Measurements from ENCODE around the gene HS3ST2.

Gene HS3ST2

GRCh38 chr16:22946433-22946832, 132.5 kb downstream of the HS3ST2 start:
- Histone ChIP-seq H3K4ac (ENCODE audit: low read length) (no peak overlapping the region), H4K8ac (ENCODE audit: low read depth, low read length) (no peak overlapping the region), H3K4me3 (ENCODE audit: low read length in 2 of 2) (no peak overlapping the region), H3K18ac (ENCODE audit: low read length) (no peak overlapping the region), H3K27me3 (ENCODE audit: control insufficient read depth in 3 of 3, insufficient read depth in 3 of 3, low read depth in 1 of 3, low read length in 3 of 3) (no peaks in the 10 kb centered on the region), H3K14ac (ENCODE audit: low read length) (no peak overlapping the region), H4K91ac (ENCODE audit: low read depth, low read length, poor library complexity) (no peak overlapping the region), H2AK5ac (ENCODE audit: low read depth, low read length) (no peak overlapping the region), H3K9ac (ENCODE audit: low read depth, low read length, poor library complexity) (no peak overlapping the region), H2BK120ac (ENCODE audit: low read depth, low read length) (no peak overlapping the region), H3K4me1 (ENCODE audit: control insufficient read depth in 2 of 2, insufficient read depth in 1 of 2, low read depth in 1 of 2, low read length in 2 of 2) (peaks cover 0 to 2% of the 10 kb centered on the region in 2 donors), H2BK12ac (ENCODE audit: low read length) (no peak overlapping the region), H3K9me3 (replicated peaks in 1 of 2; ENCODE audit: control insufficient read depth in 2 of 2, insufficient read depth in 1 of 2, low read depth in 1 of 2, low read length in 2 of 2) (no peaks in the 10 kb centered on the region), H2BK5ac (ENCODE audit: low read length) (no peak overlapping the region), H3K27ac (replicated peaks; ENCODE audit: low read length) (no peak overlapping the region), H3K23ac (ENCODE audit: low read depth, low read length, poor library complexity) (no peak overlapping the region), H3K79me1 (ENCODE audit: low read depth, low read length) (no peaks in the 10 kb centered on the region), H3K4me2 (ENCODE audit: insufficient read depth, low read length, poor library complexity, severe bottlenecking) (no peak overlapping the region), H2BK15ac (ENCODE audit: low read length) (no peak overlapping the region), H3K36me3 (replicated peaks in 1 of 2; ENCODE audit: control insufficient read depth in 2 of 2, insufficient read depth in 2 of 2, low read length in 2 of 2) (no peaks in the 10 kb centered on the region), H2AFZ (ENCODE audit: low read length) (no peak overlapping the region)
- no CpG with 5 or more reads among the region's 2 CpGs for WGBS, 2 donors (ENCODE audit: extremely low coverage in 2 of 2, insufficient read length in 2 of 2, insufficient replicate concordance in 1 of 2)
- DNase-seq (ENCODE audit: low spot score), result no peak

- Histone ChIP-seq H2BK5ac (ENCODE audit: low read length) (no peak overlapping the region), H3K23ac (ENCODE audit: low read depth, low read length, poor library complexity) (peak overlapping the region; percentile 11), H4K8ac (ENCODE audit: low read depth, low read length) (no peak overlapping the region), H2AFZ (ENCODE audit: low read length) (no peak overlapping the region), H3K9ac (ENCODE audit: low read depth, low read length, poor library complexity) (no peak overlapping the region), H3K36me3 (replicated peaks in 1 of 2; ENCODE audit: control insufficient read depth in 2 of 2, insufficient read depth in 2 of 2, low read length in 2 of 2) (no peaks in the 10 kb centered on the region), H3K9me3 (replicated peaks in 1 of 2; ENCODE audit: control insufficient read depth in 2 of 2, insufficient read depth in 1 of 2, low read depth in 1 of 2, low read length in 2 of 2) (no peaks in the 10 kb centered on the region), H3K4me3 (ENCODE audit: low read length in 2 of 2) (no peak overlapping the region), H3K4me2 (ENCODE audit: insufficient read depth, low read length, poor library complexity, severe bottlenecking) (no peak overlapping the region), H3K27me3 (ENCODE audit: control insufficient read depth in 3 of 3, insufficient read depth in 3 of 3, low read depth in 1 of 3, low read length in 3 of 3) (no peaks in the 10 kb centered on the region), H3K18ac (ENCODE audit: low read length) (peak overlapping the region; percentile 66), H4K91ac (ENCODE audit: low read depth, low read length, poor library complexity) (no peak overlapping the region), H3K4me1 (ENCODE audit: control insufficient read depth in 2 of 2, insufficient read depth in 1 of 2, low read depth in 1 of 2, low read length in 2 of 2) (peaks cover 0 to 2% of the 10 kb centered on the region in 2 donors), H3K79me1 (ENCODE audit: low read depth, low read length) (no peaks in the 10 kb centered on the region), H2BK120ac (ENCODE audit: low read depth, low read length) (no peak overlapping the region), H3K4ac (ENCODE audit: low read length) (no peak overlapping the region), H2BK15ac (ENCODE audit: low read length) (no peak overlapping the region), H2AK5ac (ENCODE audit: low read depth, low read length) (peak overlapping the region; percentile 4), H3K27ac (replicated peaks; ENCODE audit: low read length) (no peak overlapping the region), H2BK12ac (ENCODE audit: low read length) (no peak overlapping the region), H3K14ac (ENCODE audit: low read length) (no peak overlapping the region)
- no CpG with 5 or more reads among the region's 33 CpGs for WGBS, 2 donors (ENCODE audit: extremely low coverage in 2 of 2, insufficient read length in 2 of 2, insufficient replicate concordance in 1 of 2)
- no peak for DNase-seq (ENCODE audit: low spot score)
Observed at GRCh38 chr16:22948058-22948602, 134.2 kb downstream of the HS3ST2 start.

- Histone ChIP-seq H2BK5ac (ENCODE audit: low read length) (no peak overlapping the region), H3K79me1 (ENCODE audit: low read depth, low read length) (no peaks in the 10 kb centered on the region), H2BK120ac (ENCODE audit: low read depth, low read length) (no peak overlapping the region), H3K4ac (ENCODE audit: low read length) (no peak overlapping the region), H3K9me3 (replicated peaks in 1 of 2; ENCODE audit: control insufficient read depth in 2 of 2, insufficient read depth in 1 of 2, low read depth in 1 of 2, low read length in 2 of 2) (no peaks in the 10 kb centered on the region), H2BK12ac (ENCODE audit: low read length) (no peak overlapping the region), H3K4me2 (ENCODE audit: insufficient read depth, low read length, poor library complexity, severe bottlenecking) (no peak overlapping the region), H3K4me1 (ENCODE audit: control insufficient read depth in 2 of 2, insufficient read depth in 1 of 2, low read depth in 1 of 2, low read length in 2 of 2) (peaks cover 0 to 2% of the 10 kb centered on the region in 2 donors), H3K36me3 (replicated peaks in 1 of 2; ENCODE audit: control insufficient read depth in 2 of 2, insufficient read depth in 2 of 2, low read length in 2 of 2) (no peaks in the 10 kb centered on the region), H3K14ac (ENCODE audit: low read length) (no peak overlapping the region), H4K91ac (ENCODE audit: low read depth, low read length, poor library complexity) (no peak overlapping the region), H3K4me3 (ENCODE audit: low read length in 2 of 2) (no peak overlapping the region), H3K27ac (replicated peaks; ENCODE audit: low read length) (no peak overlapping the region), H2BK15ac (ENCODE audit: low read length) (no peak overlapping the region), H3K9ac (ENCODE audit: low read depth, low read length, poor library complexity) (no peak overlapping the region), H3K23ac (ENCODE audit: low read depth, low read length, poor library complexity) (peak overlapping the region; percentile 11), H3K27me3 (ENCODE audit: control insufficient read depth in 3 of 3, insufficient read depth in 3 of 3, low read depth in 1 of 3, low read length in 3 of 3) (no peaks in the 10 kb centered on the region), H3K18ac (ENCODE audit: low read length) (peak overlapping the region; percentile 66), H4K8ac (ENCODE audit: low read depth, low read length) (no peak overlapping the region), H2AK5ac (ENCODE audit: low read depth, low read length) (no peak overlapping the region), H2AFZ (ENCODE audit: low read length) (no peak overlapping the region)
- DNase-seq (ENCODE audit: low spot score), result peak; percentile 58
- WGBS, 2 donors (ENCODE audit: extremely low coverage in 2 of 2, insufficient read length in 2 of 2, insufficient replicate concordance in 1 of 2), result no CpG with 5 or more reads among the region's 18 CpGs
Observed at GRCh38 chr16:22948603-22949368, 134.8 kb downstream of the HS3ST2 start.

GRCh38 chr16:22955461-22956070, 141.6 kb downstream of the HS3ST2 start:
- Histone ChIP-seq H3K4me2 (ENCODE audit: insufficient read depth, low read length, poor library complexity, severe bottlenecking) (no peak overlapping the region), H3K4ac (ENCODE audit: low read length) (no peak overlapping the region), H2AK5ac (ENCODE audit: low read depth, low read length) (no peak overlapping the region), H3K36me3 (replicated peaks in 1 of 2; ENCODE audit: control insufficient read depth in 2 of 2, insufficient read depth in 2 of 2, low read length in 2 of 2) (no peaks in the 10 kb centered on the region), H3K4me3 (ENCODE audit: low read length in 2 of 2) (no peak overlapping the region), H3K27ac (replicated peaks; ENCODE audit: low read length) (no peak overlapping the region), H2BK12ac (ENCODE audit: low read length) (no peak overlapping the region), H3K4me1 (ENCODE audit: control insufficient read depth in 2 of 2, insufficient read depth in 1 of 2, low read depth in 1 of 2, low read length in 2 of 2) (no peaks in the 10 kb centered on the region), H2BK120ac (ENCODE audit: low read depth, low read length) (no peak overlapping the region), H3K18ac (ENCODE audit: low read length) (no peak overlapping the region), H3K9me3 (replicated peaks in 1 of 2; ENCODE audit: control insufficient read depth in 2 of 2, insufficient read depth in 1 of 2, low read depth in 1 of 2, low read length in 2 of 2) (no peaks in the 10 kb centered on the region), H3K23ac (ENCODE audit: low read depth, low read length, poor library complexity) (no peak overlapping the region), H2BK5ac (ENCODE audit: low read length) (no peak overlapping the region), H3K27me3 (ENCODE audit: control insufficient read depth in 3 of 3, insufficient read depth in 3 of 3, low read depth in 1 of 3, low read length in 3 of 3) (no peaks in the 10 kb centered on the region), H3K79me1 (ENCODE audit: low read depth, low read length) (no peaks in the 10 kb centered on the region), H3K9ac (ENCODE audit: low read depth, low read length, poor library complexity) (no peak overlapping the region), H2BK15ac (ENCODE audit: low read length) (no peak overlapping the region), H4K8ac (ENCODE audit: low read depth, low read length) (no peak overlapping the region), H2AFZ (ENCODE audit: low read length) (no peak overlapping the region), H4K91ac (ENCODE audit: low read depth, low read length, poor library complexity) (no peak overlapping the region), H3K14ac (ENCODE audit: low read length) (no peak overlapping the region)
- no CpG with 5 or more reads among the region's 6 CpGs for whole genome bisulfite sequencing, 2 donors (ENCODE audit: extremely low coverage in 2 of 2, insufficient read length in 2 of 2, insufficient replicate concordance in 1 of 2)
- no peak for DNase-seq (ENCODE audit: low spot score)

Measured in neuronal stem cell (in vitro differentiated cells).